Umbilical cord (tissue), 2 donors: ENCODE results near the gene TOR1AIP2. TPM values are rescaled to one million over a fixed set of nuclear protein-coding genes. Genes with fewer than 3 reads are reported as not detected.

Source experiments
- DNase-seq: peaks from one replicate; pipeline ENCODE4 v3.0.0-alpha.2; 2015; ENCODE audit warnings: low spot score
- total RNA-seq: library from RNA; depleted of rRNA; stranded (reverse); fragments of >200 nt; gene quantifications from one replicate; pipeline ENCODE4 v1.2.3, GENCODE V29; 2014; ENCODE audit warnings: low replicate concordance; ENCODE audit not compliant: insufficient read depth

Gene TOR1AIP2
- 78.7 TPM for total RNA-seq

- DNase-seq: peak; percentile 93
Measured at GRCh38 chr1:179877586-179878265, at the start of gene TOR1AIP2. TOR1AIP2 (minus strand) TSS chr1:179877803; CDS start chr1:179852665, 25,138 bp downstream.

- no peak for DNase-seq
Measured at GRCh38 chr1:179926850-179927205, 49.2 kb upstream of the TOR1AIP2 start.

GRCh38 chr1:179925922-179926849 lies 48.6 kb upstream of the TOR1AIP2 start:
- DNase-seq: peak; percentile 20

- DNase-seq: no peak
Measured at GRCh38 chr1:179925302-179925701, 47.7 kb upstream of the TOR1AIP2 start.

GRCh38 chr1:179924268-179924667 lies 46.7 kb upstream of the TOR1AIP2 start:
- DNase-seq: no peak

GRCh38 chr1:179923029-179923428 lies 45.4 kb upstream of the TOR1AIP2 start:
- no peak for DNase-seq

GRCh38 chr1:179921981-179922872 lies 44.6 kb upstream of the TOR1AIP2 start:
- DNase-seq: peak; percentile 26

GRCh38 chr1:179921472-179921871 lies 43.9 kb upstream of the TOR1AIP2 start:
- DNase-seq: no peak

GRCh38 chr1:179917601-179918429 lies 40.2 kb upstream of the TOR1AIP2 start:
- DNase-seq: no peak

GRCh38 chr1:179911812-179912211 lies 34.2 kb upstream of the TOR1AIP2 start:
- no peak for DNase-seq

GRCh38 chr1:179910934-179911333 lies 33.3 kb upstream of the TOR1AIP2 start:
- no peak for DNase-seq

GRCh38 chr1:179889589-179889988 lies 12.0 kb upstream of the TOR1AIP2 start:
- DNase-seq: no peak

- DNase-seq: no peak
Measured at GRCh38 chr1:179888071-179888470, 10.5 kb upstream of the TOR1AIP2 start.

GRCh38 chr1:179883745-179884138 lies 6.1 kb upstream of the TOR1AIP2 start:
- DNase-seq: no peak

GRCh38 chr1:179883040-179883744 lies 5.6 kb upstream of the TOR1AIP2 start:
- no peak for DNase-seq

GRCh38 chr1:179882253-179883039 lies 4.8 kb upstream of the TOR1AIP2 start, which contains the start of gene TOR1AIP1:
TOR1AIP1 (plus strand) TSS chr1:179882285; CDS start chr1:179882503, 218 bp downstream.
- DNase-seq: peak; percentile 99

GRCh38 chr1:179881642-179882252 lies 4.1 kb upstream of the TOR1AIP2 start:
- DNase-seq: peak; percentile 98

- no peak for DNase-seq
Measured at GRCh38 chr1:179879797-179880196, 2.2 kb upstream of the TOR1AIP2 start.

- DNase-seq: peak; percentile 42
Measured at GRCh38 chr1:179876300-179876715, 1.3 kb downstream of the TOR1AIP2 start.
